Measurements from ENCODE around the gene RHOT2. TPM values are rescaled to one million over a fixed set of nuclear protein-coding genes. Genes with fewer than 3 reads are reported as not detected.

The RHOT2 gene
- total RNA-seq, 1 donor: 34.5 TPM

GRCh38 chr16:718922-719321 is 51.0 kb downstream of the RHOT2 start:
- H3K4me3 ChIP-seq (ENCODE audit: low read depth, low read length): no peak overlapping the region
- TF ChIP-seq CTCF (IDR thresholded peaks at IDR 0.05; ENCODE audit: insufficient read depth, low read length): no peak
- DNase-seq (ENCODE audit: low read depth): no peak

GRCh38 chr16:719815-720446 is 52.0 kb downstream of the RHOT2 start:
- TF ChIP-seq CTCF (IDR thresholded peaks at IDR 0.05; ENCODE audit: insufficient read depth, low read length): peak; percentile 32
- peak overlapping the region; percentile 76 for H3K4me3 ChIP-seq (ENCODE audit: low read depth, low read length)
- DNase-seq (ENCODE audit: low read depth): no peak

- peak overlapping the region; percentile 76 for H3K4me3 ChIP-seq (ENCODE audit: low read depth, low read length)
- peak; percentile 34 for TF ChIP-seq CTCF (IDR thresholded peaks at IDR 0.05; ENCODE audit: insufficient read depth, low read length)
- peak; percentile 62 for DNase-seq (ENCODE audit: low read depth)
These were observed 52.6 kb downstream of the RHOT2 start for GRCh38 chr16:720447-720989.

- TF ChIP-seq CTCF (IDR thresholded peaks at IDR 0.05; ENCODE audit: insufficient read depth, low read length): no peak
- peak; percentile 65 for DNase-seq (ENCODE audit: low read depth)
- peak within 1 kb of the TSS; percentile 76 for H3K4me3 ChIP-seq (ENCODE audit: low read depth, low read length)
These were observed 53.2 kb downstream of the RHOT2 start, which contains the start of gene ANTKMT for GRCh38 chr16:720990-721764. Gene ANTKMT, plus strand, starts transcription at chr16:721146. Its CDS starts 129 bp downstream, at chr16:721275.

- no peak for DNase-seq (ENCODE audit: low read depth)
- peak overlapping the region; percentile 76 for H3K4me3 ChIP-seq (ENCODE audit: low read depth, low read length)
- TF ChIP-seq CTCF (IDR thresholded peaks at IDR 0.05; ENCODE audit: insufficient read depth, low read length): no peak
These were observed 54.0 kb downstream of the RHOT2 start for GRCh38 chr16:721765-722540.

- H3K4me3 ChIP-seq (ENCODE audit: low read depth, low read length): no peak overlapping the region
- no peak for TF ChIP-seq CTCF (IDR thresholded peaks at IDR 0.05; ENCODE audit: insufficient read depth, low read length)
- no peak for DNase-seq (ENCODE audit: low read depth)
These were observed 55.1 kb downstream of the RHOT2 start for GRCh38 chr16:722835-723633.
